BE2C (cell line): ENCODE measurements around the gene SEMA3F.

Experiments used
- DNase-seq: peaks from one replicate; pipeline ENCODE4 v3.0.0-alpha.2; 2020
- H3K27me3 ChIP-seq: fragments of 250-450 bp; sonication (Bioruptor Pico); 2 replicates; pipeline ENCODE4 v1.5.1; 2020; ENCODE audit warnings: mild to moderate bottlenecking
- H3K36me3 ChIP-seq: fragments of 250-450 bp; sonication (Bioruptor Pico); 2 replicates; pipeline ENCODE4 v1.5.1; 2020; ENCODE audit warnings: mild to moderate bottlenecking
- H3K4me1 ChIP-seq: fragments of 250-450 bp; sonication (Bioruptor Pico); 2 replicates; pipeline ENCODE4 v1.5.1; 2020
- H3K4me3 ChIP-seq: 2 replicates; pipeline ENCODE4 v1.5.1; 2011; ENCODE audit warnings: low read depth, low read length
- H3K9me3 ChIP-seq: fragments of 250-450 bp; sonication (Bioruptor Pico); 2 replicates; pipeline ENCODE4 v1.5.1; 2020
- CTCF ChIP-seq: IDR thresholded peaks from 2 replicates; pipeline ENCODE4 v1.5.1; 2012; ENCODE audit warnings: mild to moderate bottlenecking, low read depth, low read length

Gene SEMA3F

GRCh38 chr3:50162034-50162883, 7.1 kb downstream of the SEMA3F start:
- Histone ChIP-seq H3K36me3 (no peaks in the 10 kb centered on the region), H3K9me3 (no peaks in the 10 kb centered on the region), H3K27me3 (no peaks in the 10 kb centered on the region), H3K4me1 (peaks cover 3% of the 10 kb centered on the region; the same call in 1 of the 2 replicates), H3K4me3 (no peak overlapping the region)
- no peak for TF ChIP-seq CTCF
- DNase-seq, result no peak

GRCh38 chr3:50163572-50164455, 8.7 kb downstream of the SEMA3F start:
- Histone ChIP-seq H3K27me3 (no peaks in the 10 kb centered on the region), H3K36me3 (no peaks in the 10 kb centered on the region), H3K4me3 (no peak overlapping the region), H3K9me3 (no peaks in the 10 kb centered on the region), H3K4me1 (peaks cover 3% of the 10 kb centered on the region; the same call in 1 of the 2 replicates)
- DNase-seq, result no peak
- TF ChIP-seq CTCF, result no peak

GRCh38 chr3:50164481-50164880, 9.4 kb downstream of the SEMA3F start:
- Histone ChIP-seq H3K27me3 (no peaks in the 10 kb centered on the region), H3K9me3 (no peaks in the 10 kb centered on the region), H3K4me1 (peaks cover 3% of the 10 kb centered on the region; the same call in 1 of the 2 replicates), H3K4me3 (no peak overlapping the region), H3K36me3 (no peaks in the 10 kb centered on the region)
- no peak for TF ChIP-seq CTCF
- DNase-seq, result no peak

GRCh38 chr3:50164984-50165909, 10.1 kb downstream of the SEMA3F start:
- Histone ChIP-seq H3K4me3 (no peak overlapping the region), H3K36me3 (no peaks in the 10 kb centered on the region), H3K9me3 (no peaks in the 10 kb centered on the region), H3K4me1 (peaks cover 3% of the 10 kb centered on the region; the same call in 1 of the 2 replicates), H3K27me3 (no peaks in the 10 kb centered on the region)
- no peak for TF ChIP-seq CTCF
- DNase-seq, result peak; percentile 43

- no peak for DNase-seq
- TF ChIP-seq CTCF, result no peak
- Histone ChIP-seq H3K36me3 (no peaks in the 10 kb centered on the region), H3K27me3 (no peaks in the 10 kb centered on the region), H3K4me1 (peaks cover 3% of the 10 kb centered on the region; the same call in 1 of the 2 replicates), H3K9me3 (no peaks in the 10 kb centered on the region), H3K4me3 (no peak overlapping the region)
Observed at GRCh38 chr3:50165910-50166538, 10.9 kb downstream of the SEMA3F start.
